HFFc6 (cell line): ENCODE measurements around the gene MARF1. TPM values are rescaled to one million over a fixed set of nuclear protein-coding genes. Genes with fewer than 3 reads are reported as not detected.

Experiments
- DNase-seq: peaks from one replicate; pipeline ENCODE4 v3.0.0-alpha.2; 2018
- H3K27ac Mint-ChIP-seq: 2 replicates; pipeline ENCODE4 v1.8.0; 2020; ENCODE audit warnings: mild to moderate bottlenecking, mixed read lengths
- H3K27me3 Mint-ChIP-seq: 2 replicates; pipeline ENCODE4 v1.8.0; 2021; ENCODE audit warnings: mild to moderate bottlenecking, moderate library complexity, mixed read lengths; ENCODE audit not compliant: insufficient read depth
- H3K36me3 Mint-ChIP-seq: 2 replicates; pipeline ENCODE4 v1.8.0; 2021; ENCODE audit warnings: low read depth, mixed read lengths
- H3K4me1 Mint-ChIP-seq: 2 replicates; pipeline ENCODE4 v1.8.0; 2020; ENCODE audit warnings: low read depth, mixed read lengths
- H3K4me3 Mint-ChIP-seq: 2 replicates; pipeline ENCODE4 v1.8.0; 2020; ENCODE audit warnings: mild to moderate bottlenecking, moderate library complexity, mixed read lengths
- H3K9me3 Mint-ChIP-seq: 2 replicates; pipeline ENCODE4 v1.8.0; 2020; ENCODE audit warnings: mild to moderate bottlenecking, mixed read lengths
- CTCF ChIP-seq: fragments of 200-600 bp; sonication (generic); IDR thresholded peaks from 2 replicates; pipeline ENCODE4 v1.5.0; 2021; ENCODE audit warnings: antibody characterized with exemption, mild to moderate bottlenecking
- total RNA-seq, 6 experiments: library from RNA; stranded (reverse); fragmentation: NEBNext Ultra II Directional; extraction: Animal tissue kit (Norgen Biotek cat#: 25700); gene quantifications; 2 replicates in 1 of 6; 3 replicates in 5 of 6; pipeline ENCODE4 v1.2.3, GENCODE V29; 2021

Gene MARF1
- total RNA-seq, 6 experiments from 2014 or later, result 34.9 to 39.4 (median 38.5) TPM

DNA sequence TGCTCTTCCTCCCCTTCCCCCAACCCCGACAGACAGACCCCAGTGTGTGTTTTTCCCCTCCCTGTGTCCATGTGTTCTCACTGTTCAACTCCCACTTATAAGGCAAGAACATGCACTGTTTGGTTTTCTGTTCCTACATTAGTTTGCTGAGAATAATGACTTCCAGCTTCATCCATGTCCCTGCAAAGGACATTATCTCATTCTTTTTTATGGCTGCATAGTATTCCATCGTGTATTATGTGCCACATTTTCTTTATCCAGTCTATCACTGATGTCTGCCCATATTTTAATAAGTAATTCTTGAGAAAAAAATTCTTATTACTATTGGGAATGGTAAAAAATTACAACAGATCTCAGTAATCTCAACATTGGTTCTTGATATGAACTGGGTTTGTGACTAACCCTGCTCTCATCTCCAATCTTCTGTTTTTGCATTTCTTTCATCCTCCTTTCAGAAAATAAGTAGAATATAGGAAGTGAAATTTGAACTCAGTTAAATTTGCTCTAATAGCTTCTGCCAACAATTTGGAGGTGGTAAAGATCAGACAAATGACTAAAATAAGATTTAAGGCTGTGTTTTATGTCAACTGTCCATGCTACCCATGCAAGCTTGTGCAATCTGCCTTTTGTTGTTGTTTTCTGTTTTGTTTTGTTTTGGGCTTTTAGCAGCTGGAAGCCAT, 11.1 kb downstream of the MARF1 start:
- no peaks in the 10 kb centered on the region for H3K27me3 Mint-ChIP-seq

DNA sequence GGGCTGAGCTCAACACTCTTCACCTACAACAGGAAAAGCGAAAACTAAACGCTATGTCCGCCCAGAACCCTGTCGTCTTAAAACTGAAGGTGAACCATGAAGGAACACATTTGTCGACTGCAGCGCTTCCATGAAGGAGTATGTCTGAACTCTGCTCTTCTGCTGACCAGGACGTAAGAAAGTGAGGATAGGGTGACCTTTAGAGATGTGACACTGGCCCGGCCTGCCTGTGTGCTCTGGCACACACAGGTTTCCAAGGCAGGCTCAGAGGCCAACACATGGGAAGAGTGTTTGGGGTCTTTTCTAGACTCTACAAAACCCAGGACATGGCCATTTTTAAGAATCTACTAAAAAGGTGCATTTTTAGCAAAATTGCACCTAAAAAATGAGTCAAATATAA, 21.1 kb downstream of the MARF1 start:
- Mint-ChIP-seq H3K4me3 (no peak overlapping the region), H3K36me3 (peaks cover 60% of the 10 kb centered on the region), H3K9me3 (no peaks in the 10 kb centered on the region), H3K27ac (no peak overlapping the region), H3K4me1 (peaks cover 29% of the 10 kb centered on the region), H3K27me3 (no peaks in the 10 kb centered on the region; the same call in none of the 2 replicates)
- no peak for DNase-seq
- no peak for TF ChIP-seq CTCF

More for the DNA sequence above, 11.1 kb downstream of the MARF1 start:
- H3K27ac Mint-ChIP-seq, result no peak overlapping the region
- H3K4me1 Mint-ChIP-seq, result no peaks in the 10 kb centered on the region
- H3K9me3 Mint-ChIP-seq, result no peaks in the 10 kb centered on the region
- H3K36me3 Mint-ChIP-seq, result peaks cover 15% of the 10 kb centered on the region
- no peak for DNase-seq
- TF ChIP-seq CTCF, result no peak
- no peak overlapping the region for H3K4me3 Mint-ChIP-seq

DNA sequence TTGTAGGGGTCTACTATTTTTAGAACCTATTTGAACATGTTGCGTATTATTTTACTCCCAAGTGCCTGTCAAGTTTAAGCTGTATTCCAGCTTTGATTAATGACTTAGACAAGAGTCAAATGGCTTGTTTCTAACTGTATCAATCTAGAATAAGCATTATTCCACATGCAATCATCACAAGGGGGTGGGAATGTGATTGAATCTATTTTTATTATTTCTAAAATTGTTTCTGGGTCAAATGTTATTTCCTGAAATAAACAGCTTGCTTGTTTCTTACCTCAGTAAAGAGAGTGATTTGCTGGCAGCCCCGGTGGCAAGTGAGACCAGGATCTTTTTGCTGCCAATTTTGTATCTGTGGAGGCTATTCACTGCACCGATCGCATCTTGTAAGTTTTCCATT, 21.5 kb downstream of the MARF1 start:
- no peak for DNase-seq
- TF ChIP-seq CTCF, result no peak
- no peak overlapping the region for H3K4me3 Mint-ChIP-seq
- H3K9me3 Mint-ChIP-seq, result no peaks in the 10 kb centered on the region
- H3K36me3 Mint-ChIP-seq, result peaks cover 64% of the 10 kb centered on the region
- no peak overlapping the region for H3K27ac Mint-ChIP-seq
- H3K27me3 Mint-ChIP-seq, result no peaks in the 10 kb centered on the region; the same call in none of the 2 replicates
- H3K4me1 Mint-ChIP-seq, result peaks cover 29% of the 10 kb centered on the region

- Mint-ChIP-seq H3K4me1 (peaks cover 29% of the 10 kb centered on the region), H3K4me3 (no peak overlapping the region), H3K27ac (no peak overlapping the region), H3K27me3 (no peaks in the 10 kb centered on the region; the same call in none of the 2 replicates), H3K36me3 (peaks cover 68% of the 10 kb centered on the region), H3K9me3 (no peaks in the 10 kb centered on the region)
- DNase-seq, result no peak
- TF ChIP-seq CTCF, result no peak
Measured at GRCh38 chr16:15620611-15621195, 22.3 kb downstream of the MARF1 start.

GRCh38 chr16:15618392-15618791, 24.6 kb downstream of the MARF1 start:
- Mint-ChIP-seq H3K4me3 (peak overlapping the region; percentile 2), H3K27me3 (no peaks in the 10 kb centered on the region; the same call in none of the 2 replicates), H3K9me3 (no peaks in the 10 kb centered on the region), H3K27ac (peak overlapping the region; percentile 80), H3K36me3 (peaks cover 58% of the 10 kb centered on the region), H3K4me1 (peaks cover 29% of the 10 kb centered on the region)
- peak; percentile 56 for DNase-seq
- no peak for TF ChIP-seq CTCF
